ENCODE results near the gene LY86.

GRCh38 chr6:6609450-6609849 is 20.9 kb downstream of the LY86 start:
- TF ChIP-seq CTCF (IDR thresholded peaks at IDR 0.05) (no peak), SMC3 (IDR thresholded peaks at IDR 0.05; ENCODE audit: low read depth, low read length) (no peak), MXI1 (IDR thresholded peaks at IDR 0.05; ENCODE audit: low read depth, low read length) (no peak)
- TF ChIP-seq, protein P1, sequence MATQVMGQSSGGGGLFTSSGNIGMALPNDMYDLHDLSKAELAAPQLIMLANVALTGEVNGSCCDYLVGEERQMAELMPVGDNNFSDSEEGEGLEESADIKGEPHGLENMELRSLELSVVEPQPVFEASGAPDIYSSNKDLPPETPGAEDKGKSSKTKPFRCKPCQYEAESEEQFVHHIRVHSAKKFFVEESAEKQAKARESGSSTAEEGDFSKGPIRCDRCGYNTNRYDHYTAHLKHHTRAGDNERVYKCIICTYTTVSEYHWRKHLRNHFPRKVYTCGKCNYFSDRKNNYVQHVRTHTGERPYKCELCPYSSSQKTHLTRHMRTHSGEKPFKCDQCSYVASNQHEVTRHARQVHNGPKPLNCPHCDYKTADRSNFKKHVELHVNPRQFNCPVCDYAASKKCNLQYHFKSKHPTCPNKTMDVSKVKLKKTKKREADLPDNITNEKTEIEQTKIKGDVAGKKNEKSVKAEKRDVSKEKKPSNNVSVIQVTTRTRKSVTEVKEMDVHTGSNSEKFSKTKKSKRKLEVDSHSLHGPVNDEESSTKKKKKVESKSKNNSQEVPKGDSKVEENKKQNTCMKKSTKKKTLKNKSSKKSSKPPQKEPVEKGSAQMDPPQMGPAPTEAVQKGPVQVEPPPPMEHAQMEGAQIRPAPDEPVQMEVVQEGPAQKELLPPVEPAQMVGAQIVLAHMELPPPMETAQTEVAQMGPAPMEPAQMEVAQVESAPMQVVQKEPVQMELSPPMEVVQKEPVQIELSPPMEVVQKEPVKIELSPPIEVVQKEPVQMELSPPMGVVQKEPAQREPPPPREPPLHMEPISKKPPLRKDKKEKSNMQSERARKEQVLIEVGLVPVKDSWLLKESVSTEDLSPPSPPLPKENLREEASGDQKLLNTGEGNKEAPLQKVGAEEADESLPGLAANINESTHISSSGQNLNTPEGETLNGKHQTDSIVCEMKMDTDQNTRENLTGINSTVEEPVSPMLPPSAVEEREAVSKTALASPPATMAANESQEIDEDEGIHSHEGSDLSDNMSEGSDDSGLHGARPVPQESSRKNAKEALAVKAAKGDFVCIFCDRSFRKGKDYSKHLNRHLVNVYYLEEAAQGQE (IDR thresholded peaks at IDR 0.05; ENCODE audit: low read depth, low read length): no peak
